ENCODE data around the gene MECR. TPM values are rescaled to one million over a fixed set of nuclear protein-coding genes. Genes with fewer than 3 reads are reported as not detected.
"Not testable (repeated sequence)": the region's sequence is repeated elsewhere in the genome, so short reads cannot be mapped to it uniquely, and the experiment has no call there.

The MECR gene
- total RNA-seq, 1 donor from 2014 or later, result 13.7 TPM

GRCh38 chr1:29176576-29176975 is 54.2 kb downstream of the MECR start:
- no peak for ATAC-seq

GRCh38 chr1:29172415-29172939 is 58.3 kb downstream of the MECR start:
- ATAC-seq (no peak), DNase-seq (ENCODE audit: low spot score) (no peak)

More at GRCh38 chr1:29176576-29176975, 54.2 kb downstream of the MECR start:
- no peak for DNase-seq (ENCODE audit: low spot score)

- DNase-seq (ENCODE audit: low spot score), result no peak
- ATAC-seq, result no peak
These were observed 59.2 kb downstream of the MECR start for GRCh38 chr1:29171521-29171920.

GRCh38 chr1:29171089-29171488 is 59.6 kb downstream of the MECR start:
- no peak for ATAC-seq
- DNase-seq (ENCODE audit: low spot score), result no peak

- no peak for DNase-seq (ENCODE audit: low spot score)
- no peak for ATAC-seq
These were observed 60.8 kb downstream of the MECR start for GRCh38 chr1:29169976-29170375.

GRCh38 chr1:29167904-29168303 is 62.8 kb downstream of the MECR start:
- DNase-seq (ENCODE audit: low spot score) (no peak), ATAC-seq (no peak)

GRCh38 chr1:29166291-29166878 is 64.3 kb downstream of the MECR start:
- ATAC-seq, result peak; percentile 89
- DNase-seq (ENCODE audit: low spot score), result no peak

GRCh38 chr1:29164588-29164987 is 66.1 kb downstream of the MECR start:
- ATAC-seq (no peak), DNase-seq (ENCODE audit: low spot score) (no peak)

- no peak for DNase-seq (ENCODE audit: low spot score)
- ATAC-seq, result no peak
These were observed 68.1 kb downstream of the MECR start for GRCh38 chr1:29162476-29163138.

GRCh38 chr1:29162025-29162424 is 68.7 kb downstream of the MECR start:
- DNase-seq (ENCODE audit: low spot score) (no peak), ATAC-seq (no peak)

GRCh38 chr1:29159773-29160172 is 71.0 kb downstream of the MECR start:
- DNase-seq (ENCODE audit: low spot score), result no peak
- peak; percentile 66 for ATAC-seq

GRCh38 chr1:29157269-29157601 is 73.5 kb downstream of the MECR start:
- no peak for DNase-seq (ENCODE audit: low spot score)
- no peak for ATAC-seq

GRCh38 chr1:29156543-29157268 is 74.0 kb downstream of the MECR start:
- DNase-seq (ENCODE audit: low spot score), result no peak
- peak; percentile 41 for ATAC-seq

- ATAC-seq (no peak), DNase-seq (ENCODE audit: low spot score) (no peak)
These were observed 78.5 kb downstream of the MECR start for GRCh38 chr1:29152046-29152805.

GRCh38 chr1:29150346-29150745 is 80.4 kb downstream of the MECR start:
- not testable (repeated sequence) for DNase-seq (ENCODE audit: low spot score); ATAC-seq

- DNase-seq (ENCODE audit: low spot score) (peak; percentile 79), ATAC-seq (peak; percentile 69)
These were observed 81.9 kb downstream of the MECR start for GRCh38 chr1:29148656-29149491.

- DNase-seq (ENCODE audit: low spot score), result peak; percentile 75
- ATAC-seq, result peak; percentile 76
These were observed 84.8 kb downstream of the MECR start for GRCh38 chr1:29145739-29146437.

GRCh38 chr1:29144178-29144577 is 86.6 kb downstream of the MECR start:
- ATAC-seq (no peak), DNase-seq (ENCODE audit: low spot score) (peak; percentile 3)

- no peak for DNase-seq (ENCODE audit: low spot score)
- no peak for ATAC-seq
These were observed 88.0 kb downstream of the MECR start for GRCh38 chr1:29142714-29143113.
